ENCODE results near the gene SP7. TPM values are rescaled to one million over a fixed set of nuclear protein-coding genes. Genes with fewer than 3 reads are reported as not detected.
"Not testable (repeated sequence)": the region's sequence is repeated elsewhere in the genome, so short reads cannot be mapped to it uniquely, and the experiment has no call there.

The SP7 gene
- total RNA-seq, 1 donor from 2014 or later = not detected

GRCh38 chr12:53334822-53335221 lies 1.3 kb downstream of the SP7 start:
- intact Hi-C loops (cut with micrococcal nuclease) = no loop called here
- H3K36me3 Mint-ChIP-seq (ENCODE audit: low read depth) = no peaks in the 10 kb centered on the region
- ChIA-PET POLR2A (interaction anchor here (1.0 to 1.4 kb wide), 2 partner anchors 10 kb away, joined by 4 to 5 read pairs; no protein-coding TSS in a partner anchor), CTCF (interaction anchor here (1.2 to 1.7 kb wide), 2 partner anchors 10 to 11 kb away, joined by 4 to 6 read pairs; no protein-coding TSS in a partner anchor)
- TF ChIP-seq CTCF (IDR thresholded peaks at IDR 0.05) = no peak
- no peak overlapping the region for H3K27ac Mint-ChIP-seq
- peaks cover 11% of the 10 kb centered on the region for H3K4me1 Mint-ChIP-seq
- DNase-seq (no peak), ATAC-seq (ENCODE audit: low read depth) (no peak)
- H3K9me3 Mint-ChIP-seq = no peaks in the 10 kb centered on the region
- H3K27me3 Mint-ChIP-seq = peaks cover 59% of the 10 kb centered on the region
- H3K4me3 Mint-ChIP-seq = no peak overlapping the region

GRCh38 chr12:53333845-53334244 lies 2.3 kb downstream of the SP7 start:
- no peak for ATAC-seq (ENCODE audit: low read depth)
- intact Hi-C loops (cut with micrococcal nuclease) = no loop called here
- CTCF ChIA-PET = no interaction called here

GRCh38 chr12:53333289-53333688 lies 2.9 kb downstream of the SP7 start:
- no peak for DNase-seq
- Mint-ChIP-seq H3K4me3 (no peak overlapping the region), H3K4me1 (peaks cover 11% of the 10 kb centered on the region), H3K36me3 (ENCODE audit: low read depth) (no peaks in the 10 kb centered on the region), H3K27ac (no peak overlapping the region), H3K27me3 (peaks cover 62% of the 10 kb centered on the region), H3K9me3 (no peaks in the 10 kb centered on the region)
- intact Hi-C loops (cut with micrococcal nuclease) = no loop called here
- POLR2A ChIA-PET = interaction anchor here (0.8 kb wide), 1 partner anchor 9 kb away, joined by 3 read pairs; no protein-coding TSS in a partner anchor
- CTCF ChIA-PET = no interaction called here
- TF ChIP-seq CTCF (IDR thresholded peaks at IDR 0.05) = no peak
- ATAC-seq (ENCODE audit: low read depth) = no peak

More at GRCh38 chr12:53333845-53334244, 2.3 kb downstream of the SP7 start:
- POLR2A ChIA-PET = interaction anchor here (0.5 to 1.4 kb wide), 3 partner anchors 9 to 28 kb away, joined by 3 to 5 read pairs (median 3); no protein-coding TSS in a partner anchor
- Mint-ChIP-seq H3K27me3 (peaks cover 63% of the 10 kb centered on the region), H3K4me1 (peaks cover 11% of the 10 kb centered on the region), H3K36me3 (ENCODE audit: low read depth) (no peaks in the 10 kb centered on the region), H3K9me3 (no peaks in the 10 kb centered on the region), H3K4me3 (no peak overlapping the region), H3K27ac (no peak overlapping the region)
- no peak for TF ChIP-seq CTCF (IDR thresholded peaks at IDR 0.05)
- no peak for DNase-seq

- no peak for ATAC-seq (ENCODE audit: low read depth)
- H3K4me3 Mint-ChIP-seq = no peak overlapping the region
- no peak for TF ChIP-seq CTCF (IDR thresholded peaks at IDR 0.05)
- no peaks in the 10 kb centered on the region for H3K36me3 Mint-ChIP-seq (ENCODE audit: low read depth)
- H3K4me1 Mint-ChIP-seq = peaks cover 10% of the 10 kb centered on the region
- no peak overlapping the region for H3K27ac Mint-ChIP-seq
- ChIA-PET POLR2A (interaction anchor here (0.8 kb wide), 1 partner anchor 9 kb away, joined by 3 read pairs; no protein-coding TSS in a partner anchor), CTCF (interaction anchor here (3.0 kb wide), 1 partner anchor 11 kb away, joined by 12 read pairs; the partner anchor contains the start of gene AAAS)
- DNase-seq = no peak
- intact Hi-C loops (cut with micrococcal nuclease) = no loop called here
- peaks cover 60% of the 10 kb centered on the region for H3K27me3 Mint-ChIP-seq
- H3K9me3 Mint-ChIP-seq = no peaks in the 10 kb centered on the region
Measured at GRCh38 chr12:53332744-53333143, 3.4 kb downstream of the SP7 start.

GRCh38 chr12:53332339-53332738 lies 3.8 kb downstream of the SP7 start:
- H3K4me3 Mint-ChIP-seq; ATAC-seq (ENCODE audit: low read depth); H3K36me3 Mint-ChIP-seq (ENCODE audit: low read depth); H3K27ac Mint-ChIP-seq; H3K4me1 Mint-ChIP-seq; intact Hi-C loops (cut with micrococcal nuclease); POLR2A ChIA-PET; H3K9me3 Mint-ChIP-seq; DNase-seq: not testable (repeated sequence)
- H3K27me3 Mint-ChIP-seq = peaks cover 60% of the 10 kb centered on the region
- CTCF ChIA-PET = interaction anchor here (3.0 kb wide), 1 partner anchor 11 kb away, joined by 12 read pairs; the partner anchor contains the start of gene AAAS
